K562 (cell line): ENCODE results near the gene SLC7A11.

Source experiments
- ADNP ChIP-seq: fragments of 200-800 bp; sonication (Bioruptor generic); IDR thresholded peaks from 2 replicates; pipeline ENCODE4 v1.6.1; 2016; ENCODE audit warnings: missing genetic modification characterization, missing compliant biosample characterization
- CBX8 ChIP-seq: fragments of 200-600 bp; sonication (generic); IDR thresholded peaks from 2 replicates; pipeline ENCODE4 v1.6.1; 2012; ENCODE audit warnings: borderline replicate concordance, mixed run types, low read depth, mild to moderate bottlenecking, moderate library complexity, mixed read lengths, low read length, control low read depth, inconsistent platforms; ENCODE audit not compliant: poor library complexity, severe bottlenecking; ENCODE audit errors: extremely low read depth
- CTCF ChIP-seq, 3 experiments: IDR thresholded peaks in 2 of 3; conservative IDR thresholded peaks in 1 of 3; 2 replicates each; pipeline ENCODE4 v1.5.1; 2011 to 2012; ENCODE audit warnings: low read length in 3 of 3, mild to moderate bottlenecking in 3 of 3, control low read depth in 2 of 3, improper control_type of control experiment in 1 of 3, inconsistent platforms in 1 of 3, low read depth in 1 of 3, mixed read lengths in 1 of 3, moderate library complexity in 1 of 3; ENCODE audit not compliant: insufficient read depth in 2 of 3
- KDM2B ChIP-seq: fragments of 250-450 bp; sonication (Bioruptor Pico); IDR thresholded peaks from 2 replicates; pipeline ENCODE4 v1.8.0; 2021; ENCODE audit warnings: mild to moderate bottlenecking, moderate library complexity
- NFXL1 ChIP-seq: fragments of 450-650 bp; formaldehyde crosslinking; IDR thresholded peaks from 2 replicates; pipeline ENCODE4 v1.4.0; 2021; ENCODE audit warnings: mild to moderate bottlenecking
- SMAD3 ChIP-seq: fragments of 450-650 bp; formaldehyde crosslinking; conservative IDR thresholded peaks from 2 replicates; pipeline ENCODE4 v1.4.0; 2020; ENCODE audit warnings: mild to moderate bottlenecking
- SNRNP70 ChIP-seq: fragments of 200-400 bp; formaldehyde crosslinking; optimal IDR thresholded peaks from 2 replicates; pipeline ENCODE3; 2017; ENCODE audit warnings: low read depth, low read length
- SRSF1 ChIP-seq: fragments of 200-400 bp; formaldehyde crosslinking; IDR thresholded peaks from 2 replicates; pipeline ENCODE4 v1.6.1; 2017; ENCODE audit warnings: mild to moderate bottlenecking, low read depth, low read length, moderate library complexity
- YBX1 ChIP-seq: fragments of 450-650 bp; IDR thresholded peaks from 2 replicates; pipeline ENCODE4 v1.7.1; 2016; ENCODE audit warnings: mild to moderate bottlenecking
- ZNF324 ChIP-seq: fragments of 250-450 bp; sonication (Bioruptor Pico); IDR thresholded peaks from 2 replicates; pipeline ENCODE4 v1.4.0; 2020; ENCODE audit warnings: mild to moderate bottlenecking

- TF ChIP-seq SNRNP70 (no peak), CTCF (IDR thresholded peaks at IDR 0.05 in 2 of 3, conservative IDR thresholded peaks at IDR 0.05 in 1 of 3; ENCODE audit: insufficient read depth in 2 of 3, low read depth in 1 of 3, low read length in 3 of 3) (no peak), CBX8 (no peak), ADNP (tag) (no peak), KDM2B (CRISPR knock-in tag) (no peak), ZNF324 (CRISPR knock-in tag) (no peak), NFXL1 (CRISPR knock-in tag) (no peak), YBX1 (no peak), SRSF1 (no peak), SMAD3 (no peak)
Observed at GRCh38 chr4:138230048-138230447, 12.1 kb downstream of the SLC7A11 start.
